ENCODE measurements around the gene INAFM1.

DNA sequence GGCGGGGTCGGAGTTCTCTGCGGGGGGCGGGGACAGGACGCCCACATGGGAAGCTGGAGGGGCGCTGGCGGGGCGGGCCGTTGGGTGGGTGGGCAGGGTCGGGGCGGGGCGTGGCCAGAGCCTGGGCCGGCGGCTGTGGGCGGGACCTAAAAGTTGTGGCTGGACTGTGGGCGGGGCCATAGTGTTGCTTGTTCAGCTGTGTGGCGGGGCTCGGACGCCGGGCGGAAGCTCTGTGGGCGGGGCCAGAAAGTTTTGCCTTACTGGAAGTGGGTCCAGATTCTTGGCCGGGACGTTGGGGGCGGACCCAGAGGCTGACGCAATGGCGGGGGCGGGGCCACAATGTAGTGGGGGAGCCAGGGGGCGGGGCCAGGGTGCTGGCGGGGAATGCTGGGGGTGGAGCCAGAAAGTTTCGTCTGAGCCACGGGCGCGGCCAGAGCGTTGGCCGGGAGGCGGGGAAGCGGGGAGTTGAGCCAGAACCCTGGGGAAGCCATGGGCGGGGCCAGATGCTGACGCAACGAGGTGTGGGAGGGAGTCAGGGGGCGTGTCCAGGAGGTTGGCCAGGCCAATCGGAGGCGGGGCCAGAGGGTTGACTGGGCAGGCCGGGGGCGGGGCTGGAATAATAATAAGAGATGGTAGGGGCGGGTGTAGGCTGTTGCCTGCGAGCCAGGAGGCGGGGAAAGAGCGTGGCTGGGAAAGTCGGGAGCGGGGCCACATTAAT lies 17.8 kb upstream of the INAFM1 start:
- TF ChIP-seq, protein P1, sequence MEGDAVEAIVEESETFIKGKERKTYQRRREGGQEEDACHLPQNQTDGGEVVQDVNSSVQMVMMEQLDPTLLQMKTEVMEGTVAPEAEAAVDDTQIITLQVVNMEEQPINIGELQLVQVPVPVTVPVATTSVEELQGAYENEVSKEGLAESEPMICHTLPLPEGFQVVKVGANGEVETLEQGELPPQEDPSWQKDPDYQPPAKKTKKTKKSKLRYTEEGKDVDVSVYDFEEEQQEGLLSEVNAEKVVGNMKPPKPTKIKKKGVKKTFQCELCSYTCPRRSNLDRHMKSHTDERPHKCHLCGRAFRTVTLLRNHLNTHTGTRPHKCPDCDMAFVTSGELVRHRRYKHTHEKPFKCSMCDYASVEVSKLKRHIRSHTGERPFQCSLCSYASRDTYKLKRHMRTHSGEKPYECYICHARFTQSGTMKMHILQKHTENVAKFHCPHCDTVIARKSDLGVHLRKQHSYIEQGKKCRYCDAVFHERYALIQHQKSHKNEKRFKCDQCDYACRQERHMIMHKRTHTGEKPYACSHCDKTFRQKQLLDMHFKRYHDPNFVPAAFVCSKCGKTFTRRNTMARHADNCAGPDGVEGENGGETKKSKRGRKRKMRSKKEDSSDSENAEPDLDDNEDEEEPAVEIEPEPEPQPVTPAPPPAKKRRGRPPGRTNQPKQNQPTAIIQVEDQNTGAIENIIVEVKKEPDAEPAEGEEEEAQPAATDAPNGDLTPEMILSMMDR (conservative IDR thresholded peaks at IDR 0.05; ENCODE audit: low read depth, low read length), result no peak
- TF ChIP-seq EZH2 (IDR thresholded peaks at IDR 0.05; ENCODE audit: low read length, unreplicated experiment) (no peak), EZH2phosphoT487 (IDR thresholded peaks at IDR 0.05; ENCODE audit: borderline replicate concordance, low read length) (no peak)
